Panc1 (cell line): Measurements from ENCODE around the gene PHF10.

Experiments used
- POLR2AphosphoS5 ChIP-seq: IDR thresholded peaks from 2 replicates; pipeline ENCODE4 v1.6.1; 2012; ENCODE audit warnings: mild to moderate bottlenecking, low read depth, low read length, moderate library complexity
- SIN3A ChIP-seq: IDR thresholded peaks from 2 replicates; pipeline ENCODE4 v1.6.1; 2012; ENCODE audit warnings: low read depth, mild to moderate bottlenecking, low read length, moderate library complexity, borderline replicate concordance; ENCODE audit not compliant: insufficient read depth
- TCF7L2 ChIP-seq: IDR thresholded peaks from 2 replicates; pipeline ENCODE4 v1.6.1; 2011; ENCODE audit warnings: mild to moderate bottlenecking, low read depth, low read length, inconsistent platforms
- TF ChIP-seq, protein P1 (sequence below): fragments of 450-650 bp; IDR thresholded peaks from 2 replicates; pipeline ENCODE4 v1.5.1; 2017; ENCODE audit warnings: mild to moderate bottlenecking
- TF ChIP-seq, protein P2 (sequence below), 2 experiments: IDR thresholded peaks; 2 replicates each; pipeline ENCODE4 v1.6.1; 2011 to 2012; ENCODE audit warnings: low read depth in 2 of 2, control low read depth in 1 of 2, low read length in 1 of 2, mild to moderate bottlenecking in 1 of 2, moderate library complexity in 1 of 2; ENCODE audit not compliant: insufficient read depth in 1 of 2

GRCh38 chr6:169710009-169710408 lies 14.3 kb downstream of the PHF10 start:
- TF ChIP-seq, protein P1, sequence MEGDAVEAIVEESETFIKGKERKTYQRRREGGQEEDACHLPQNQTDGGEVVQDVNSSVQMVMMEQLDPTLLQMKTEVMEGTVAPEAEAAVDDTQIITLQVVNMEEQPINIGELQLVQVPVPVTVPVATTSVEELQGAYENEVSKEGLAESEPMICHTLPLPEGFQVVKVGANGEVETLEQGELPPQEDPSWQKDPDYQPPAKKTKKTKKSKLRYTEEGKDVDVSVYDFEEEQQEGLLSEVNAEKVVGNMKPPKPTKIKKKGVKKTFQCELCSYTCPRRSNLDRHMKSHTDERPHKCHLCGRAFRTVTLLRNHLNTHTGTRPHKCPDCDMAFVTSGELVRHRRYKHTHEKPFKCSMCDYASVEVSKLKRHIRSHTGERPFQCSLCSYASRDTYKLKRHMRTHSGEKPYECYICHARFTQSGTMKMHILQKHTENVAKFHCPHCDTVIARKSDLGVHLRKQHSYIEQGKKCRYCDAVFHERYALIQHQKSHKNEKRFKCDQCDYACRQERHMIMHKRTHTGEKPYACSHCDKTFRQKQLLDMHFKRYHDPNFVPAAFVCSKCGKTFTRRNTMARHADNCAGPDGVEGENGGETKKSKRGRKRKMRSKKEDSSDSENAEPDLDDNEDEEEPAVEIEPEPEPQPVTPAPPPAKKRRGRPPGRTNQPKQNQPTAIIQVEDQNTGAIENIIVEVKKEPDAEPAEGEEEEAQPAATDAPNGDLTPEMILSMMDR = no peak
- TF ChIP-seq SIN3A (no peak), POLR2AphosphoS5 (no peak), TCF7L2 (no peak)
- TF ChIP-seq, protein P2, sequence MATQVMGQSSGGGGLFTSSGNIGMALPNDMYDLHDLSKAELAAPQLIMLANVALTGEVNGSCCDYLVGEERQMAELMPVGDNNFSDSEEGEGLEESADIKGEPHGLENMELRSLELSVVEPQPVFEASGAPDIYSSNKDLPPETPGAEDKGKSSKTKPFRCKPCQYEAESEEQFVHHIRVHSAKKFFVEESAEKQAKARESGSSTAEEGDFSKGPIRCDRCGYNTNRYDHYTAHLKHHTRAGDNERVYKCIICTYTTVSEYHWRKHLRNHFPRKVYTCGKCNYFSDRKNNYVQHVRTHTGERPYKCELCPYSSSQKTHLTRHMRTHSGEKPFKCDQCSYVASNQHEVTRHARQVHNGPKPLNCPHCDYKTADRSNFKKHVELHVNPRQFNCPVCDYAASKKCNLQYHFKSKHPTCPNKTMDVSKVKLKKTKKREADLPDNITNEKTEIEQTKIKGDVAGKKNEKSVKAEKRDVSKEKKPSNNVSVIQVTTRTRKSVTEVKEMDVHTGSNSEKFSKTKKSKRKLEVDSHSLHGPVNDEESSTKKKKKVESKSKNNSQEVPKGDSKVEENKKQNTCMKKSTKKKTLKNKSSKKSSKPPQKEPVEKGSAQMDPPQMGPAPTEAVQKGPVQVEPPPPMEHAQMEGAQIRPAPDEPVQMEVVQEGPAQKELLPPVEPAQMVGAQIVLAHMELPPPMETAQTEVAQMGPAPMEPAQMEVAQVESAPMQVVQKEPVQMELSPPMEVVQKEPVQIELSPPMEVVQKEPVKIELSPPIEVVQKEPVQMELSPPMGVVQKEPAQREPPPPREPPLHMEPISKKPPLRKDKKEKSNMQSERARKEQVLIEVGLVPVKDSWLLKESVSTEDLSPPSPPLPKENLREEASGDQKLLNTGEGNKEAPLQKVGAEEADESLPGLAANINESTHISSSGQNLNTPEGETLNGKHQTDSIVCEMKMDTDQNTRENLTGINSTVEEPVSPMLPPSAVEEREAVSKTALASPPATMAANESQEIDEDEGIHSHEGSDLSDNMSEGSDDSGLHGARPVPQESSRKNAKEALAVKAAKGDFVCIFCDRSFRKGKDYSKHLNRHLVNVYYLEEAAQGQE (IDR thresholded peaks at IDR 0.05; ENCODE audit: insufficient read depth in 1 of 2, low read depth in 2 of 2, low read length in 1 of 2) = no peak
